Muscle of leg (tissue), 11 donors: ENCODE measurements around the gene INTS15. TPM values are rescaled to one million over a fixed set of nuclear protein-coding genes. Genes with fewer than 3 reads are reported as not detected.
"Not testable (repeated sequence)": the region's sequence is repeated elsewhere in the genome, so short reads cannot be mapped to it uniquely, and the experiment has no call there.

Experiments
- DNase-seq: peaks from one replicate; pipeline ENCODE4 v3.0.0; 2013
- H3K27ac ChIP-seq: one replicate; pipeline ENCODE4 v1.5.1; 2013; ENCODE audit warnings: mild to moderate bottlenecking, low read length, control low read depth
- H3K27me3 ChIP-seq: one replicate; pipeline ENCODE4 v1.6.1; 2013; ENCODE audit warnings: low read length; ENCODE audit not compliant: control insufficient read depth, insufficient read depth
- H3K36me3 ChIP-seq: one replicate; pipeline ENCODE4 v1.6.1; 2013; ENCODE audit warnings: low read length; ENCODE audit not compliant: control insufficient read depth, insufficient read depth
- H3K4me1 ChIP-seq: one replicate; pipeline ENCODE4 v1.6.1; 2013; ENCODE audit warnings: low read length; ENCODE audit not compliant: control insufficient read depth, insufficient read depth
- H3K4me3 ChIP-seq: one replicate; pipeline ENCODE4 v1.5.1; 2013; ENCODE audit warnings: low read length, control low read depth
- H3K9me3 ChIP-seq: replicated peaks from 2 replicates; pipeline ENCODE4 v1.6.1; 2013; ENCODE audit warnings: low read depth, low read length; ENCODE audit not compliant: control insufficient read depth
- WGBS: methylation state at CpG from one replicate; pipeline ENCODE4 v1.1.5; 2013; ENCODE audit warnings: missing lambda C conversion rate; ENCODE audit not compliant: insufficient coverage; 5-methylcytosine and 5-hydroxymethylcytosine counted together
- polyA plus RNA-seq, 8 donors: library from polyadenylated mRNA; unstranded; fragments of 120-200 nt; gene quantifications; one replicate each; pipeline versions ENCODE4 v1.2.1 to v1.2.3, GENCODE V29; 2013; ENCODE audit warnings: inconsistent platforms in 1 of 8, low replicate concordance in 1 of 8; ENCODE audit not compliant: insufficient read length in 8 of 8, insufficient read depth in 1 of 8
- total RNA-seq: library from RNA; stranded (reverse); fragments of 120-200 nt; gene quantifications from one replicate; pipeline ENCODE4 v1.2.4, GENCODE V29; 2013

The INTS15 gene
- total and polyA plus RNA-seq, 9 donors: 11.6 to 27.6 (median 24.2) TPM

GRCh38 chr7:6576024-6576866 lies 13.6 kb upstream of the INTS15 start:
- DNase-seq: no peak
- Histone ChIP-seq H3K27me3 (no peaks in the 10 kb centered on the region), H3K27ac (no peak overlapping the region), H3K36me3 (peaks cover 16% of the 10 kb centered on the region), H3K9me3 (no peaks in the 10 kb centered on the region), H3K4me3 (peak overlapping the region; percentile 74), H3K4me1 (peaks cover 14% of the 10 kb centered on the region)
- WGBS: 81% methylated on average over 8 of the region's 14 CpGs

- H3K9me3 ChIP-seq, H3K27me3 ChIP-seq: not testable (repeated sequence)
- H3K36me3 ChIP-seq: peaks cover 22% of the 10 kb centered on the region
- peaks cover 14% of the 10 kb centered on the region for H3K4me1 ChIP-seq
- 0% methylated on average over 7 of the region's 14 CpGs for WGBS
- peak overlapping the region; percentile 74 for H3K4me3 ChIP-seq
- DNase-seq: peak; percentile 30
- H3K27ac ChIP-seq: peak overlapping the region; percentile 96
Observed at GRCh38 chr7:6576867-6577368, 12.9 kb upstream of the INTS15 start.

GRCh38 chr7:6577369-6578113 lies 12.3 kb upstream of the INTS15 start, which contains the start of gene ZDHHC4:
TSS of gene ZDHHC4 (plus strand) at chr7:6577454. CDS start at chr7:6580562, 3,108 bp downstream.
- Histone ChIP-seq H3K36me3 (peaks cover 25% of the 10 kb centered on the region), H3K27me3 (no peaks in the 10 kb centered on the region), H3K27ac (peak within 1 kb of the TSS; percentile 96), H3K4me1 (peaks cover 14% of the 10 kb centered on the region), H3K9me3 (no peaks in the 10 kb centered on the region), H3K4me3 (peak within 1 kb of the TSS; percentile 74)
- peak; percentile 97 for DNase-seq
- WGBS: 0% methylated on average over 23 of the region's 51 CpGs

DNA sequence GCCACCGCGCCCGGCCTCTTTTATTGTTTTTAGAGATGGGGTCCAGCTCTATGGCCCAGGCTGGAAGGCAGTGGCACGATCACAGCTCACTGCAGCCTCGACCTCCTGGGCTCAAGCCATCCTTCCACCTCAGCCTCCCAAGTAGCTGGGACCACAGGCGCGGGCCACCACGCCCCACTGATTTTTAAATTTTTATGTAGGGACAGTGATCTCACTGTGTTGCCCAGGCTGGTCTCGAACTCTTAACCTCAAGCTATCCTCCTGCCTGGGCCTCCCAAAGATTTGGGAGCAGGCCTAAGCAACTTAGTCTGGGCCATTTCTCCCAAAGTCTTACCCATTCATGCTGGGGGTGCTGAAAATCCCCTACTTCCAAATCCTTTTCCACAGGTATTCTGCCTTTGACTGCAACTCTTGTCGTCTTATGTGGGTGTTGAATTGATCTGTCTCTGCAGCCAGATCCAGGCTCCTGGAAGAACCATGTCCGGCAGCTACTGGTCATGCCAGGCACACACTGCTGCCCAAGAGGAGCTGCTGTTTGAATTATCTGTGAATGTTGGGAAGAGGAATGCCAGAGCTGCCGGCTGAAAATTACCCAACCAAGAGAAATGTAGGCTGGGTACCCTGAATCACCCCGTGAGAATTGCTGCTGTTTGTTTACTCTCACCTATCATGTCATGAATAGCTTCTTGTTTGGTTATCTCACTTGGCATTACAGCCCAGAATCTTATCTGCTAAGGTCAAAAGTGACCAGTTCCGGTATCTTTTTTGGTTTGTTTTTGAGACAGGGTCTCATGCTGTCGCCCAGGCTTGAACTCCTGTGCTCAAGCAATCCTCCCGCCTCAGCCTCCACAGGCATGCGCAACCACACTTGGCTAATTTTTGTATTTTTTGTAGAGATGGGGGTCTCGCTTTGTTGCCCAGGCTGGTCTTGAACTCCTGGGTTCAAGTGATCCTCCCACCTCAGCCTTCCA lies 11.4 kb upstream of the INTS15 start:
- Histone ChIP-seq H3K9me3 (no peaks in the 10 kb centered on the region), H3K4me1 (peaks cover 14% of the 10 kb centered on the region), H3K27ac (no peak overlapping the region), H3K4me3 (peak overlapping the region; percentile 74), H3K36me3 (peaks cover 33% of the 10 kb centered on the region), H3K27me3 (no peaks in the 10 kb centered on the region)
- no peak for DNase-seq
- 70% methylated on average over 3 of the region's 18 CpGs for WGBS

GRCh38 chr7:6579446-6579845 lies 10.4 kb upstream of the INTS15 start:
- H3K9me3 ChIP-seq: no peaks in the 10 kb centered on the region
- 93% methylated on average over 4 of the region's 4 CpGs for WGBS
- peaks cover 14% of the 10 kb centered on the region for H3K4me1 ChIP-seq
- H3K27me3 ChIP-seq: no peaks in the 10 kb centered on the region
- peaks cover 36% of the 10 kb centered on the region for H3K36me3 ChIP-seq
- no peak overlapping the region for H3K27ac ChIP-seq
- no peak overlapping the region for H3K4me3 ChIP-seq
- no peak for DNase-seq

DNA sequence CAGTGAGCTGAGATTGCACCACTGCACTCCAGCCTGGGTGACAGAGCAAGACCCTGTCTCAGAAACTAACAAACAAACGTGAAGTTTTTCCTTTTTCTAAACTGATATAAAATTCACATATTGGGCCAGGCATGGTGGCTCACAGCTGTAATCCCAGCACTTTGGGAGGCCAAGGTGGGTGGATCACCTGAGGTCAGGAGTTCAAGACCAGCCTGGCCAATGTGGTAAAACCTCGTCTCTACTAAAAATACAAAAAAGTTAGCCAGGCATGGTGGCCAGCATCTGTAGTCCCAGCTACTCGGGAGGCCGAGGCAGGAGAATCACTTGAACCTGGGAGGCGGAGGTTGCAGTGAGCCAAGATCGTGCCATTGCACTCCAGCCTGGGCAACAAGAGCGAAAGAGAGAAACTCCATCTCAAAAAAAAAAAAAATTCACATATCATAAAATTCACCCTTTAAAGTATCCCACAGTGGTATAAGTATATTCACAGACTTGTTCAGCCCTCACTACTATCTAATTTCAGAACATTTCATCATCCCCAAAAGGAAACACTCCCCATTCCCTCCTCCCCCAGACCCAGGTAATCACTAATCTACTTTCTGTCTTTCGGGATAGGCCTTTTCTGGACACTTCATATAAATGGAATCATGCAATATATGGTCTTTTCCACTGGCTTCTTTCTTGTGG lies 3.9 kb upstream of the INTS15 start:
- not testable (repeated sequence) for H3K4me3 ChIP-seq, DNase-seq, H3K27me3 ChIP-seq, H3K9me3 ChIP-seq, H3K27ac ChIP-seq
- Histone ChIP-seq H3K36me3 (peaks cover 48% of the 10 kb centered on the region), H3K4me1 (peaks cover 10% of the 10 kb centered on the region)
- 88% methylated on average over 4 of the region's 8 CpGs for WGBS

DNA sequence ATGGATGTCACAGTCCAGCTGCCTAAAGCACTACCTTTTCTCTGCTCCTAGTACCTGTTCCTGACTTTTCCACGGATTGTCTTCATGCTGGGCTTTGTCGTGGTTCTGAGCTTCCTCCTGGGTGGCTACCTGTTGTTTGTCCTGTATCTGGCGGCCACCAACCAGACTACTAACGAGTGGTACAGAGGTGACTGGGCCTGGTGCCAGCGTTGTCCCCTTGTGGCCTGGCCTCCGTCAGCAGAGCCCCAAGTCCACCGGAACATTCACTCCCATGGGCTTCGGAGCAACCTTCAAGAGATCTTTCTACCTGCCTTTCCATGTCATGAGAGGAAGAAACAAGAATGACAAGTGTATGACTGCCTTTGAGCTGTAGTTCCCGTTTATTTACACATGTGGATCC lies 1.3 kb upstream of the INTS15 start:
- Histone ChIP-seq H3K4me1 (peaks cover 17% of the 10 kb centered on the region), H3K27ac (no peak overlapping the region), H3K9me3 (no peaks in the 10 kb centered on the region), H3K36me3 (peaks cover 44% of the 10 kb centered on the region), H3K27me3 (no peaks in the 10 kb centered on the region), H3K4me3 (no peak overlapping the region)
- 90% methylated on average over 7 of the region's 9 CpGs for WGBS
- no peak for DNase-seq

GRCh38 chr7:6589151-6589828 lies 531 bp upstream of the INTS15 start:
- Histone ChIP-seq H3K4me1 (peaks cover 17% of the 10 kb centered on the region), H3K36me3 (peaks cover 50% of the 10 kb centered on the region), H3K27me3 (no peaks in the 10 kb centered on the region), H3K4me3 (peak overlapping the region; percentile 37), H3K9me3 (no peaks in the 10 kb centered on the region), H3K27ac (no peak overlapping the region)
- WGBS: 38% methylated on average over 18 of the region's 22 CpGs
- DNase-seq: no peak

DNA sequence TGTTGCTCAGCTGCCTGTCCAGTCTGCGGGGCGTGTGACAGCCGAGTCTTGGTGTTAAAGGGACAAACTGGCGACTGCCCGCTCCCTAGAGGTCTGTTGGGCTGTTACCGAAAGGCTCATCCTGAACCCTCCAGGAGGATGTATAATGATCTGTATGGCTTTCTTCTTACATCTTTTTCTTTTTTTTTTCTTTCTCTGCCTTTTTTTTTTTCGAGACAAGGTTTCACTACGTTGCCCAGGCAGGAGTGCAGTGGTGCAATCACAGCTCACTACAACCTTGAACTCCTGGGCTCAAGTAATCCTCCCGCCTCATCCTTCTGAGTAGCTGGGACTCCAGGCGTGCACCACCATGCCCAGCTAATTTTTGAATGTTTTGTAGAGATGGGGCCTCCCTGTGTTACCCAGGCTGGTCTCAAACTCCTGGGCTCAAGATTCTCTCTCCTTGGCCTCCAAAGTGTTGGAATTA lies 857 bp downstream of the INTS15 start:
- peaks cover 17% of the 10 kb centered on the region for H3K4me1 ChIP-seq
- no peak for DNase-seq
- WGBS: 0% methylated on average over 4 of the region's 10 CpGs
- H3K36me3 ChIP-seq: peaks cover 55% of the 10 kb centered on the region
- H3K27me3 ChIP-seq: no peaks in the 10 kb centered on the region
- peak overlapping the region; percentile 55 for H3K27ac ChIP-seq
- peak overlapping the region; percentile 82 for H3K4me3 ChIP-seq
- H3K9me3 ChIP-seq: no peaks in the 10 kb centered on the region
